OCI-LY7 (cell line): ENCODE measurements around the gene PAN2. TPM values are rescaled to one million over a fixed set of nuclear protein-coding genes. Genes with fewer than 3 reads are reported as not detected.

Experiments
- BruUV-seq: library from RNA; stranded (reverse); fragments of 400-500 nt; replicated peaks from 2 replicates; lab custom pipeline; 2021; lab: Mats Ljungman, UMichigan
- CTCF ChIA-PET: fragments of 300-600 bp; sonication (Branson Sonifier 250); formaldehyde crosslinking; loops from one replicate; lab custom pipeline; 2022; ENCODE audit warnings: antibody characterized with exemption; ENCODE audit not compliant: unreplicated experiment; lab: Charles Lee
- POLR2A ChIA-PET: fragments of 300-600 bp; sonication (Branson Sonifier 250); formaldehyde crosslinking; loops from one replicate; lab custom pipeline; 2022; ENCODE audit warnings: antibody characterized with exemption; lab: Charles Lee
- DNase-seq: peaks from one replicate; pipeline ENCODE4 v3.0.0-alpha.2; 2015; ENCODE audit warnings: low spot score
- H2AFZ ChIP-seq: fragments of 200-600 bp; sonication (generic), shearing (Covaris generic); 2 replicates; pipeline ENCODE4 v1.6.1; 2014; ENCODE audit warnings: mild to moderate bottlenecking, antibody characterized with exemption, low read length, moderate library complexity
- H3K27ac ChIP-seq: fragments of 200-600 bp; sonication (generic); 2 replicates; pipeline ENCODE4 v1.5.1; 2014; ENCODE audit warnings: mixed run types, low read depth, mild to moderate bottlenecking, moderate library complexity, low read length, inconsistent platforms; ENCODE audit not compliant: poor library complexity, severe bottlenecking
- H3K36me3 ChIP-seq: fragments of 200-600 bp; sonication (generic); 2 replicates; pipeline ENCODE4 v1.6.1; 2014; ENCODE audit warnings: mild to moderate bottlenecking, antibody characterized with exemption, low read length, moderate library complexity, mixed read lengths; ENCODE audit not compliant: insufficient read depth
- H3K4me1 ChIP-seq: fragments of 200-600 bp; sonication (generic); 2 replicates; pipeline ENCODE4 v1.5.1; 2014; ENCODE audit warnings: mild to moderate bottlenecking, low read length; ENCODE audit not compliant: insufficient read depth, poor library complexity, severe bottlenecking
- H3K4me2 ChIP-seq: fragments of 200-600 bp; sonication (generic); 2 replicates; pipeline ENCODE4 v1.6.1; 2014; ENCODE audit warnings: mild to moderate bottlenecking, low read length
- H3K4me3 ChIP-seq: fragments of 200-600 bp; sonication (generic); 2 replicates; pipeline ENCODE4 v1.5.1; 2014; ENCODE audit warnings: mild to moderate bottlenecking, low read depth, low read length; ENCODE audit not compliant: poor library complexity, severe bottlenecking
- H3K79me2 ChIP-seq: fragments of 200-600 bp; sonication (generic); 2 replicates; pipeline ENCODE4 v1.6.1; 2016; ENCODE audit warnings: low read depth, mild to moderate bottlenecking, low read length, moderate library complexity, mixed read lengths; ENCODE audit not compliant: insufficient read depth
- H3K9me2 ChIP-seq: fragments of 200-600 bp; sonication (generic); 2 replicates; pipeline ENCODE4 v1.6.1; 2016; ENCODE audit warnings: mild to moderate bottlenecking, low read length, mixed read lengths; ENCODE audit not compliant: insufficient read depth
- H3K9me3 ChIP-seq: fragments of 200-600 bp; sonication (generic); 2 replicates; pipeline ENCODE4 v1.6.1; 2014; ENCODE audit warnings: mild to moderate bottlenecking, mixed run types, low read length, mixed read lengths
- H4K20me1 ChIP-seq: fragments of 200-600 bp; sonication (generic); 2 replicates; pipeline ENCODE4 v1.6.1; 2014; ENCODE audit warnings: mild to moderate bottlenecking, antibody characterized with exemption, low read length, moderate library complexity, mixed read lengths; ENCODE audit not compliant: insufficient read depth
- CTCF ChIP-seq: fragments of 200-600 bp; sonication (generic); conservative IDR thresholded peaks from 2 replicates; pipeline ENCODE4 v1.5.1; 2014; ENCODE audit warnings: mild to moderate bottlenecking, antibody characterized with exemption, low read length, moderate library complexity, mixed read lengths
- EZH2phosphoT487 ChIP-seq: fragments of 200-600 bp; sonication (generic); IDR thresholded peaks from 2 replicates; pipeline ENCODE4 v1.6.1; 2018; ENCODE audit warnings: low read depth, borderline replicate concordance, mild to moderate bottlenecking, mixed run types, antibody characterized with exemption, low read length, moderate library complexity, mixed read lengths
- intact Hi-C: fragments of 100-400 bp; cut with micrococcal nuclease; formaldehyde crosslinking; loops from one replicate; pipeline ENCODE4 v1.10.0; 2022; ENCODE audit not compliant: unreplicated experiment
- total RNA-seq, 2 experiments: library from RNA; depleted of rRNA in 1 of 2; stranded (reverse); fragments of >200 nt in 1 of 2; shearing (Covaris generic) in 1 of 2; gene quantifications; 2 replicates each; pipeline ENCODE4 v1.2.3, GENCODE V29; 2014 to 2022

Gene PAN2
- total RNA-seq, 2 experiments from 2014 or later = 106 to 117 TPM

DNA sequence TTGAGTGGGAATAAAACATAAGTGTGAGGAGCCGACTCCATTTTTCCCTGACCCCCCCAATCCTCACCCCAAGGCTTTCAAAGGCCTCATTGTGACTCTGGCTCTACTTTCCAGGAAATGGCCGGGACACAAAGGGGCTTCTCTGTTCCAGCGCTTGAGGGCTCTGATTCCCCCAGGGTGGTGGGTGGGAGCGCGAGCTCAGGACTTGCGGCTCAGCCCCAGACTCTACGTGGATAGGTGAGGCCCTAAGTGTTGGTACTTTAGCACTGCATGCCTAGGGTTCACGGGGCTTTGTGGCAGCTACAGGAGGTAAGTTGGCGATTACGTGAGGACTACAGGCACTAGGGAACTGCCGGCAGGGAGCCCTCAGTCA, 18.6 kb downstream of the PAN2 start:
- intact Hi-C loops = loop anchor here (5.0 kb wide), 1 partner anchor 62 kb away; no protein-coding TSS in a partner anchor
- H3K4me3 ChIP-seq = peak overlapping the region; percentile 83

DNA sequence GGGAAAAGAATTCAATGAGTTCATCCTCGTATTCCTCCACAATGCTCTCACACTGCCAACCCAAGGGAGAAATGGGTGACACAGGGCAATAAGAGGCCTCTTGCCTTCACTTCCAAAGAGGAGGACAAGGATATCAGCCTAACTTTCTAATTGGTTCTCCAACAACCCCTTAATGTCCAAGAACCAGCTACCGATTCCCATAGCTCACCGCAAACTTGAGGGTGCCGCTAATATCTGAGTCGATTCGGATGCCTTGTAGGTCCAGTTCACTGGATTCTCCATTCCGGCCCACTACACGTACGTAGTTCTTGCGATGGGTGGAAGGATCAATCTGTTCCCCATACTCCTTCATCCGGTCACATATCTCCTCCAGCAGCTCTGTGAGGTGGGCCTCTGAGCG, 22.8 kb downstream of the PAN2 start:
- Histone ChIP-seq H3K4me1 (peaks cover 8% of the 10 kb centered on the region), H2AFZ (no peak overlapping the region), H3K27ac (no peak overlapping the region), H3K4me2 (no peak overlapping the region), H3K4me3 (no peak overlapping the region), H3K9me3 (no peaks in the 10 kb centered on the region), H3K9me2 (no peaks in the 10 kb centered on the region), H3K79me2 (peaks cover 15% of the 10 kb centered on the region; the same call in 1 of the 2 replicates), H4K20me1 (no peaks in the 10 kb centered on the region), H3K36me3 (peaks cover 63% of the 10 kb centered on the region)
- TF ChIP-seq CTCF (no peak), EZH2phosphoT487 (no peak)
- intact Hi-C loops = no loop called here
- DNase-seq = no peak
- TSS peak; percentile 49 for BruUV-seq
- POLR2A ChIA-PET = interaction anchor here (0.6 to 1.7 kb wide), 2 partner anchors 49 to 136 kb away, joined by 5 read pairs; partner anchors contain the start of gene STAT2
- CTCF ChIA-PET = no interaction called here

More for the DNA sequence above, 18.6 kb downstream of the PAN2 start:
- H3K4me1 ChIP-seq = peaks cover 14% of the 10 kb centered on the region
- CTCF ChIA-PET = interaction anchor here (0.7 to 2.1 kb wide), 3 partner anchors 16 to 154 kb away, joined by 3 to 12 read pairs (median 10); partner anchors contain the start of gene CS
- no peaks in the 10 kb centered on the region for H3K9me3 ChIP-seq
- POLR2A ChIA-PET = interaction anchor here (0.7 to 2.7 kb wide), 12 partner anchors 10 to 149 kb away, joined by 3 to 17 read pairs (median 6); partner anchors contain the start of genes IL23A, RNF41, STAT2 and TIMELESS
- H3K9me2 ChIP-seq = no peaks in the 10 kb centered on the region
- H3K4me2 ChIP-seq = peak overlapping the region; percentile 84
- peak overlapping the region; percentile 60 for H3K27ac ChIP-seq
- H4K20me1 ChIP-seq = no peaks in the 10 kb centered on the region
- DNase-seq = peak; percentile 36
- BruUV-seq = no TSS peak
- peaks cover 50% of the 10 kb centered on the region for H3K36me3 ChIP-seq
- peaks cover 15% of the 10 kb centered on the region; the same call in 1 of the 2 replicates for H3K79me2 ChIP-seq
- H2AFZ ChIP-seq = peak overlapping the region; percentile 68
- TF ChIP-seq CTCF (no peak), EZH2phosphoT487 (no peak)

DNA sequence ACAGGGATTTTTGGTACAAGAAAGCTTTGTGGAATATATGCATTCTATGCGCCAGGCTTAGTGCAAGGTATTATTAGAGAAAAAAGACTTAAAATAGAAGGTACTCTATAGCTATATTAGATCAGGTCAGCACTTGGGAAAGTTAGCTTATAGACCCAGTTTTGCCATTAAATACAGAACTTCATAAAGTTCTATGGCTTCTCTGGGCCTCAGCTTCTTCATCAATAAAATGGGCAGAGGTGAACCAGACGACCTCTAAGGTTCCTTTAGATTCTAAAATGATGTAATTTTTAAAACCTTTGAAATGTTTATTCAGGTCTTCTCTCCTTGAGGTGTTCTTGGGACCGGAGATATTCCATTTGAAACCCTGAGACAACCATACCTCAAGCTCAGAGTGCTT, 25.1 kb downstream of the PAN2 start:
- H3K9me3 ChIP-seq = no peaks in the 10 kb centered on the region
- ChIA-PET POLR2A (interaction anchor here (1.1 kb wide), 1 partner anchor 152 kb away, joined by 3 read pairs; no protein-coding TSS in a partner anchor), CTCF (no interaction called here)
- no peaks in the 10 kb centered on the region for H3K4me1 ChIP-seq
- no peaks in the 10 kb centered on the region for H3K79me2 ChIP-seq
- no peak overlapping the region for H3K4me2 ChIP-seq
- TF ChIP-seq EZH2phosphoT487 (no peak), CTCF (no peak)
- no peak overlapping the region for H2AFZ ChIP-seq
- DNase-seq = no peak
- no peaks in the 10 kb centered on the region for H4K20me1 ChIP-seq
- H3K27ac ChIP-seq = no peak overlapping the region
- BruUV-seq = no TSS peak
- H3K9me2 ChIP-seq = no peaks in the 10 kb centered on the region
- no peak overlapping the region for H3K4me3 ChIP-seq
- H3K36me3 ChIP-seq = peaks cover 67% of the 10 kb centered on the region
- intact Hi-C loops = no loop called here
